ENCODE measurements around the gene TRIP6.

Gene TRIP6

DNA sequence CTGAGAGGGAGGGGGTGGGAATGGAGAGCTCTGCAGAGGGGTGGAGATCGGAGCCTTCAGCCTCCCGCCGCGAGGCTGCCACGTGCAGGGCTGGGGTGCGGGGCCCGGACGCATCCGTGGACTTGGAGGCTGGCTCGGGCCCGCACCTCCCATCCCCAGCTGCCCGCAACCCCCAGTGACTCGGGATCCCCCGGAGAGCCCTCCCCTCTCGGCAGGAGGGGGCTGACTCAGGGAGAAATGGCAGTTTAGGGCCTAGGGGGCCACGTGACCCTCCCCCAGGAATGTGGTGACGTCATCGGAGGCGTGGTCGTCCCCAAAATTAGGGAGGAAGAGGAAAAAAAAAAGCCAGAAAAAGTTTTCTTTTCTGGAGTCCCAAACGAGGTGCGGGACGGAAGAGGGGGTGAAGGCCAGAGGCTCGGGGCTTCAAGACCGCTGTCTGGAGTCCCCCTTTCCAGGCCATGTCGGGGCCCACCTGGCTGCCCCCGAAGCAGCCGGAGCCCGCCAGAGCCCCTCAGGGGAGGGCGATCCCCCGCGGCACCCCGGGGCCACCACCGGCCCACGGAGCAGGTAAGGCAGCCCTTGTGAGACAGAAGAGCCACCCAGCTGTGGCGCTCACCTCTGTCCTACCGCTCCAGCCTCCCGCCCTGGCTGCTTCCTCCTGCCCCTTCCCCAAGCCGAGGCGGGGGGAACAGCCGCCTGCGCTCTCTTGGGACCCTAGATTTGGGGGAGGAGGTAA is at the start of gene TRIP6:
Gene TRIP6, plus strand, starts transcription at position 348 of the 736 bp plus-strand sequence. Its CDS starts 111 bp downstream, at position 459.
- Histone ChIP-seq H4K20me1 (peaks cover 0 to 23% (median 8%) of the 10 kb centered on the region in 11 experiments; a peak in 12 of 22 replicates), H3K9ac (peak within 1 kb of the TSS; percentile 88 to 99 (median 96)), H3K4me2 (peak within 1 kb of the TSS; percentile 93 to 99 (median 98)), H3K27ac (peak within 1 kb of the TSS; percentile 87 to 98 (median 95)), H3K36me3 (peaks cover 31 to 61% (median 52%) of the 10 kb centered on the region in 11 experiments), H3K27me3 (no peaks in the 10 kb centered on the region), H3K4me3 (peak within 1 kb of the TSS; percentile 76 to 99 (median 95)), H3K4me1 (peaks cover 57 to 81% (median 74%) of the 10 kb centered on the region in 10 experiments), H3K9me3 (replicated peaks in 1 of 11) (no peaks in the 10 kb centered on the region)
- TF ChIP-seq Cebpa-rat (IDR thresholded peaks at IDR 0.05): no peak

DNA sequence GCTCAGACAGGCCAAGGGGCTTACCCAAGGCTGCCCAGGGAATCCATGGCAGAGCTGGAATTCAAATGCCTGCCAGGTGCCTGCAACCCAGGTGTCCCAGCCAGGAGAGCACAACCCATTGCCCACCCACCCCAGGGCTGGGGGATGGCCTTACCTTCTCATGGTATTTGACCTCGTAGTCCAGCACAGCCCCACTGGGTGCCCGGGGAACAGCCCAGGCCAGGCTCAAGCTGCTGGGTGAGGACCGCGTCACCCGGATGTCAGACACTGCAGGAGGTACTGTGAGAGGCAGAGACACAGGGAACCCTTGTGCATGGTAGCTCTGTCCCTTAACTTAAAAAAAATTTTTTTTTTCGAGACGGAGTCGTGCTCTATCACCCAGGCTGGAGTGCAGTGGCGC is 48.8 kb upstream of the TRIP6 start:
- H3K9me3 ChIP-seq (replicated peaks in 1 of 11): peaks cover 0 to 13% (median 0%) of the 10 kb centered on the region in 11 experiments; a peak in 2 of 22 replicates
- TF ChIP-seq Cebpa-rat (IDR thresholded peaks at IDR 0.05): no peak
- no peak overlapping the region; a peak in 1 of 22 replicates for H3K9ac ChIP-seq
- H4K20me1 ChIP-seq: peaks cover 0 to 32% (median 10%) of the 10 kb centered on the region in 11 experiments; a peak in 11 of 22 replicates
- H3K27ac ChIP-seq: 0 out of 22 replicates have a peak overlapping the region, but pooled peaks of 2 of the 11 experiments have one; percentile 31 to 32
- H3K4me3 ChIP-seq: no peak overlapping the region
- peaks cover 65 to 100% (median 98%) of the 10 kb centered on the region in 11 experiments for H3K36me3 ChIP-seq
- H3K4me2 ChIP-seq: no peak overlapping the region
- H3K27me3 ChIP-seq: no peaks in the 10 kb centered on the region
- H3K4me1 ChIP-seq: peaks cover 26 to 47% (median 41%) of the 10 kb centered on the region in 10 experiments

DNA sequence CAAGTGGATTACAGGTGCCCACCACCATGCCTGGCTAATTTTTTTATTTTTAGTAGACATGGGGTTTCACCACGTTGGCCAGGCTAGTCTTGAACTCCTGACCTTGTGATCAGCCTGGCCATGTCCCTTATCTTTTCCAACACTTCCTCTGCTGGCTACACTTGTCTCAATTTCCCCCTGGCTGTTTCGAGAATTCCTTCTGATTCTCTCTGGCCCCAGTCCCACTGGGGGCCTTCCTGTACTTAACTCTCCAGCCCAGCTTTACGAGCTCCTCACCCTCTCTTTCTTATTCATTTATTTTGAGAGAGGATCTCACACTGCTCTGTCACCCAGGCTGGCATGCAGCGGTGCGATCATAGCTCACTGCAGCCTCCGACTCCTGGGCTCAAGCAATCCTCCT is 48.4 kb upstream of the TRIP6 start:
- Histone ChIP-seq H3K9ac (peak overlapping the region in 1 of 11 experiments; percentile 26; a peak in 1 of 22 replicates), H3K9me3 (replicated peaks in 1 of 11) (peaks cover 0 to 13% (median 0%) of the 10 kb centered on the region in 11 experiments; a peak in 2 of 22 replicates), H3K4me2 (no peak overlapping the region), H3K36me3 (peaks cover 68 to 100% (median 98%) of the 10 kb centered on the region in 11 experiments), H3K27ac (peak overlapping the region in 5 of 11 experiments; percentile 6 to 40 (median 31); a peak in 6 of 22 replicates), H3K4me3 (no peak overlapping the region), H3K4me1 (peaks cover 22 to 47% (median 38%) of the 10 kb centered on the region in 10 experiments), H4K20me1 (peaks cover 0 to 37% (median 15%) of the 10 kb centered on the region in 11 experiments; a peak in 15 of 22 replicates), H3K27me3 (no peaks in the 10 kb centered on the region)
- TF ChIP-seq Cebpa-rat (IDR thresholded peaks at IDR 0.05): no peak

GRCh38 chr7:100819586-100819985 is 47.6 kb upstream of the TRIP6 start:
- Histone ChIP-seq H3K36me3 (peaks cover 68 to 100% (median 99%) of the 10 kb centered on the region in 11 experiments), H3K27me3 (no peaks in the 10 kb centered on the region), H3K9ac (no peak overlapping the region)

DNA sequence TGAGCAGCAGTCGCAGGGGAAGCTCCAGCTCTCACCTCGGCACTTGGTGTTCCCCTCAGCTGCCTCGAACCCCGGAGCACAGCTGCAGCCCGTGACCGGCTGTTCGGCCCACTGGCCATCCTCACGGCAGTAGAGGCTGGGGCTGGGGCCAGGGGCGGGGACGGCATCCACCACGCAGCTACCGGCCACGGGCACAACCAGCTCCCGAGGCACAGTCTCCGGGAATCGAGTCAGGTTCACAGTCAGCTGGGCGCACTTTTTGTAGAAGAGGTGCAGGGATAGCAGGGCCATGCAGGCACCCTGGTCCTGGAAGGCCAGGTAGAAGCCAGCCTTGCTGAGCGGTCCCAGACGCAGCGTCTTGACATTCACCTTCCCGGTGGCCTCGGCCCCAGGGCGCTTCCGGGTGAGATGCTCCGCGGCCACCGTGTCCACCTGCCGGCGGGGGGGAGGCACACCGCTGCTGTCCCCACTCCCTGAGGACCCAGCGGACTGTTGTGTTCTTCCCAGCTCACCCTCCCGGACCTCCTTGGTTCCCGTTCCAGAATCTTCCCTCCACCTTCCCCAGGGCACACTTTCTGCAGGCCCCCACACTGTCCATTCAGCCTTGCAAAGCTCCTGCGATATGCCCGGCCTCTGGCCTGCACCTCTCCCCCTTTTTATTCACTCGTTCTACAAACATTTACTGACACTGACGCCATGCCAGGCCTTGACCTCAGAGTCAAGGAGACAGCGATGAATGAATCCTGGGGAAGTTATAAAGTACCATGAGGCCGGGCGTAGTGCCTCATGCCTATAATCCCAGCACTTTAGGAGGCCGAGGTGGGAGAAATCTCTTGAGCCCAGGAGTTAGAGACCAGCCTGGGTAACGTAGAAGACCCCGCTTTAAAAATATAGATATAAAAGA is 44.7 kb upstream of the TRIP6 start:
- H3K27me3 ChIP-seq: no peaks in the 10 kb centered on the region
- H3K27ac ChIP-seq: no peak overlapping the region
- peaks cover 22 to 30% (median 26%) of the 10 kb centered on the region in 10 experiments for H3K4me1 ChIP-seq
- H3K9ac ChIP-seq: peak overlapping the region in 1 of 11 experiments; percentile 89; a peak in 3 of 22 replicates
- TF ChIP-seq Cebpa-rat (IDR thresholded peaks at IDR 0.05): no peak
- H3K4me3 ChIP-seq: no peak overlapping the region
- peaks cover 52 to 79% (median 70%) of the 10 kb centered on the region in 11 experiments for H3K36me3 ChIP-seq
- H3K4me2 ChIP-seq: no peak overlapping the region
- H4K20me1 ChIP-seq: peaks cover 0 to 63% (median 41%) of the 10 kb centered on the region in 11 experiments; a peak in 18 of 22 replicates
- H3K9me3 ChIP-seq (replicated peaks in 1 of 11): 0 out of 22 replicates have a peak, but pooled peaks cover 0 to under 1% (median 0%) of the 10 kb centered on the region in 11 experiments

More at GRCh38 chr7:100819586-100819985, 47.6 kb upstream of the TRIP6 start:
- Histone ChIP-seq H3K4me2 (no peak overlapping the region), H4K20me1 (peaks cover 0 to 44% (median 22%) of the 10 kb centered on the region in 11 experiments; a peak in 17 of 22 replicates), H3K4me3 (no peak overlapping the region), H3K9me3 (replicated peaks in 1 of 11) (peaks cover 0 to 13% (median 0%) of the 10 kb centered on the region in 11 experiments; a peak in 2 of 22 replicates), H3K27ac (peak overlapping the region in 4 of 11 experiments; percentile 7 to 32 (median 23); a peak in 4 of 22 replicates), H3K4me1 (peaks cover 22 to 47% (median 38%) of the 10 kb centered on the region in 10 experiments)
- TF ChIP-seq Cebpa-rat (IDR thresholded peaks at IDR 0.05): no peak

- peaks cover 0 to 63% (median 41%) of the 10 kb centered on the region in 11 experiments; a peak in 18 of 22 replicates for H4K20me1 ChIP-seq
- H3K27me3 ChIP-seq: no peaks in the 10 kb centered on the region
- H3K9ac ChIP-seq: peak overlapping the region in 2 of 11 experiments; percentile 89 to 98; a peak in 6 of 22 replicates
- no peak overlapping the region for H3K4me2 ChIP-seq
- peaks cover 24 to 31% (median 28%) of the 10 kb centered on the region in 10 experiments for H3K4me1 ChIP-seq
- H3K9me3 ChIP-seq (replicated peaks in 1 of 11): no peaks in the 10 kb centered on the region
- peaks cover 49 to 72% (median 64%) of the 10 kb centered on the region in 11 experiments for H3K36me3 ChIP-seq
- no peak overlapping the region for H3K4me3 ChIP-seq
- TF ChIP-seq Cebpa-rat (IDR thresholded peaks at IDR 0.05): no peak
- peak overlapping the region in 2 of 11 experiments; percentile 86 to 94; a peak in 1 of 22 replicates for H3K27ac ChIP-seq
These were observed 44.1 kb upstream of the TRIP6 start for GRCh38 chr7:100823140-100823525.

GRCh38 chr7:100823534-100823933 is 43.7 kb upstream of the TRIP6 start:
- Histone ChIP-seq H3K27ac (peak overlapping the region in 5 of 11 experiments; percentile 3 to 94 (median 90); a peak in 2 of 22 replicates), H3K4me1 (peaks cover 27 to 35% (median 31%) of the 10 kb centered on the region in 10 experiments), H3K9ac (peak overlapping the region in 6 of 11 experiments; percentile 89 to 98 (median 96); a peak in 9 of 22 replicates), H3K4me2 (peak overlapping the region in 3 of 11 experiments; percentile 95 to 99 (median 95); a peak in 5 of 22 replicates), H3K4me3 (no peak overlapping the region), H4K20me1 (peaks cover 0 to 63% (median 41%) of the 10 kb centered on the region in 11 experiments; a peak in 18 of 22 replicates), H3K9me3 (replicated peaks in 1 of 11) (no peaks in the 10 kb centered on the region), H3K36me3 (peaks cover 45 to 68% (median 60%) of the 10 kb centered on the region in 11 experiments), H3K27me3 (no peaks in the 10 kb centered on the region)
- TF ChIP-seq Cebpa-rat (IDR thresholded peaks at IDR 0.05): no peak

Measured in BLaER1 treated with 17β-estradiol and CSF1 and Interleukin-3, amounts not matched to agents 10 nM and 100 nM (cell line).